GM19099 (cell line): ENCODE results near the gene LRRC42.

Experiments used
- POLR2A ChIP-seq: IDR thresholded peaks from 3 replicates; pipeline ENCODE4 v1.6.1; 2011; ENCODE audit warnings: low read depth; ENCODE audit not compliant: insufficient read length; ENCODE audit errors: extremely low read depth

The LRRC42 gene

DNA sequence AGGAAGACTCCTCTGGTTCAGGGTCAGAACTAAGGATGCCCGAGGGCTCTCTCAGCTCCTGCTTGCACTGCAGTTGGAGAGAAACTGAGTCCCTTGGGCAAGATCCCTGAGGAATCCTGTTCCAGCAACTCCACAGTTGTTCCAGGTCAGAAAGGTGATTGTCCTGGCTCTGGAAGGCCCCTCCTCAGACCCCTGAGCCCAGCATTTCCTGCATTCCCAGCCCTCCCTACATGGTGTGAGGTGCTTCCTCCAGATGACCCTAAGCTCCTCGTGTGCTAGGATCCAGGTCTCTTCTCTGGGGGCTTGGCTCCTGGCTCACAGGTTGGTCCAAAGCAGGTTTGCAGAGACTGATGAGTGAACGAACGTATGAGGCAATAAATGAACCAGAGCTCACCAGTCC, 60.4 kb downstream of the LRRC42 start:
- no peak for TF ChIP-seq POLR2A

- no peak for TF ChIP-seq POLR2A
These were observed 61.5 kb downstream of the LRRC42 start for GRCh38 chr1:54007613-54008012.

- TF ChIP-seq POLR2A = no peak
These were observed 62.7 kb downstream of the LRRC42 start for GRCh38 chr1:54008876-54009275.

- no peak for TF ChIP-seq POLR2A
These were observed 63.3 kb downstream of the LRRC42 start for GRCh38 chr1:54009406-54009805.

DNA sequence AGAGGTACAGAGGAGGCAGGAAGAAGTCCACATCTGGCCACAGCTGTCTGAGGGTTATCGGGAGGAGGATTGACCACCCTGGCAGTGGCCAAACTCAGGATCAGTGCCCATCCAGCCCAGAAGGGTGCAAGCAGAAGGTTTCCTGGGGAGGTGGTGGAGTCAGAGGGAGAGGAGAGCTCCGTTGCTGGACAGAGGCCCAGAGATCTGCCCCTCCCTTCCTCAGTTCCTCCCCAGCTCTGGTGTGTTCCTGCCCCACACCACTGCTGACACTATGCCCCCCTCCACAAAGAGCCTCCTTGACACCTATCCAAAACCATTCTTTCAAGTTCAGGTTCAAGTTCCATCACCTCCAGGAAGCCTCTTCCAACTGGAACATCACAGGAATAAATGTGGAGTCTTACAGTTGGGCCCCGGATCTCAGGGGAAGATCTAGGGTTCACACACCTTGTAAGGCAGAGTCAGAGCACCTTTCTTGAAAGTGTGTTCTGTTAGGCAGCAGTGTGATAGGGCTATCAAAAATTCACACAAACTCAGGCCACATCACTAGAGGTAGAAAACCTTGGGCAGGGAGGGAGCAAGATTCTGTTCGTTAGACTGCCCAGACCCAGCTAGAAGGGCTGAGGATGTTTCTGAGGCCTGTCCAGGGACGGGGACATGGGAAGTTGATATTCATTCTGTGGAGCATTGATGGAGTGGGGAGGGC, 64.4 kb downstream of the LRRC42 start:
- TF ChIP-seq POLR2A = no peak

DNA sequence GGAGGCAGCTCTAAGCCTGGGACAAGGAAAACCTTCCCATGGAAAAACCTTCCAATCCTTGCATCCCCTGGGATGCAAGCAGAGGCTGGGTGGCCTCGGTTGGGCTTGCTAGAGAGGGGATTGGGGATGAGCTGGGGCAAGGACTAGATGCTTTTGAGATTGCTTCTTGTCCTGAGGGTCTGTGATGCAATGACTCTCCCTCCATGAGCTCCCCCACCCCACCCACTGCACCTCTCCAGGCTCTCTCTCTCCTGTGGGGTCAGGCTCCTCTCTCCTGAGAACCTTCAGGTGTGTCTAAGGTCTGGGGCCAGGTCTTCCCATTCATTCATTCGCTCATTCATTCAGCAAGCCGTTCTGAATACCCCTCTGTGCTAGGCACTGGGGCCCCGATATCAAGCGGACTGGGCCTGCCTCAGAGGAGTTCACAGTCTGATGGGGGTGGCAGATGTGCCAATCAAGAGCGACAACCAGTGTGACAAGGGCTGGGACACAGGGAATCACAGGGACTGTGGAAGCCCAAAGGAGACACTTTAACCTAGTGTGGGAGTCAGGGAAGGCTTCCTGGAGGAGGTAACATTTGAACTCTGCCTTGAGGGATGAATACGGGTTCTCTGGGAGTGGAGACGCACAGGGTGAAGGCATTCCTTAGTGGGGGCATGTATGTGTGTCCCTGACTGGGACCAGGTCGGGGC, 65.3 kb downstream of the LRRC42 start:
- no peak for TF ChIP-seq POLR2A

DNA sequence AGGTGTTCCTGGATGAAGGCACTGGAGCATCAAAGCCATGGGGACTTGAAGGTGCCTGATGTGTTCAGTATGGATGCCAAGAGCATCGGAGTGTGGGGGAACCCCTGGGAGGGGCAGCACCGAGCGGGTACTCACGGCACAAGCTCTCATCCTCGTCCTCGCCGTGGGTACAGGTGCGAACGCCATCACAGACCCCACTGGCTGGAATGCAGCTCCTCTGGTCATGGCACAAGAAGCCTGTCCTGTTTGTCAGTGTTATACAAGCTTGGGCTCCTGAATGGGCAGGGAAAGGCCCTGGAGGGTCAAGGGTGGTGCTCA, 65.8 kb downstream of the LRRC42 start:
- TF ChIP-seq POLR2A = no peak

GRCh38 chr1:54012863-54013262, 66.7 kb downstream of the LRRC42 start:
- TF ChIP-seq POLR2A = no peak

GRCh38 chr1:54013393-54014008, 67.4 kb downstream of the LRRC42 start:
- TF ChIP-seq POLR2A = no peak

DNA sequence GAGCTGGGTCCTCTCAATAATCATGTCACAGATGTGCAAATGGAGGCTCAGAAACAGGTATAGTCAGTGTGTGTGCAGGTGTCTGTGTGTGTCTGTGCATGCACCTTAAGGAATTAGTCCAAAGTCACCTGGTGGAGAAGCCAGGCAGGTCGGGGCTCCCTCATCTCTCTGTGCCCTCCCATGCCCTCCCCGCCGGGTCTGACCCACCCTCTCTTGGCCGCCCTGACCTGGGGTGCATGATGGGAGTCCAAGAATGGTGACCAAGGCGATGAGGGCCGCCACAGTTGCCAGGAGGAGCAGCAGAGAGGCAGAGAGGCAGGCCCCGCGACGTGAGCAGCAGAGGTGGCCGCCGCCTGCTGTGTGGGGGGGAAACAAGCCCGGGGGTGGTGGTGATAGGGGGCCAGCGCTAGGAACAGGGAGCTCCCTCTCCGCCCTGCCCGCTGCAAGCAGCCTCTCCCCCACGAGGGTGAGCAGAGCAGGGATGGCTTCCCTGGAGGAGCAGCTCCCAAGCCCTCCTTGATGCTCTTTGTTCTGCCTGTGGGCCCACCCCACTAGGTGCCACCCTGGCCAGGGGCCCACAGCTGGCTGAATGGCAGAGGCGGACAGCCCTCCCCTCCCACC, 68.0 kb downstream of the LRRC42 start:
- TF ChIP-seq POLR2A = no peak

GRCh38 chr1:54016343-54017282, 70.5 kb downstream of the LRRC42 start:
- no peak for TF ChIP-seq POLR2A
